ENCODE results near the gene CMTM2.

GRCh38 chr16:66548868-66549267, 30.4 kb upstream of the CMTM2 start:
- TF ChIP-seq CTCF (IDR thresholded peaks at IDR 0.05) (no peak), POLR2A (IDR thresholded peaks at IDR 0.05) (no peak)

Measured in heart left ventricle (tissue), 13 donors.